ENCODE data around the gene HDHD5.
"Not testable (repeated sequence)": the region's sequence is repeated elsewhere in the genome, so short reads cannot be mapped to it uniquely, and the experiment has no call there.

HDHD5 gene

GRCh38 chr22:17157714-17158113 is 1.4 kb downstream of the HDHD5 start:
- no peak for DNase-seq (ENCODE audit: low read depth in 1 of 2, low spot score in 1 of 2)

- DNase-seq (ENCODE audit: low read depth in 1 of 2, low spot score in 1 of 2) = no peak
Measured at GRCh38 chr22:17155941-17156340, 3.1 kb downstream of the HDHD5 start.

GRCh38 chr22:17152971-17153370 is 6.1 kb downstream of the HDHD5 start:
- no peak for DNase-seq (ENCODE audit: low read depth in 1 of 2, low spot score in 1 of 2)

GRCh38 chr22:17152340-17152739 is 6.7 kb downstream of the HDHD5 start:
- DNase-seq (ENCODE audit: low read depth in 1 of 2, low spot score in 1 of 2) = no peak

GRCh38 chr22:17149076-17149815 is 9.8 kb downstream of the HDHD5 start:
- DNase-seq (ENCODE audit: low read depth in 1 of 2, low spot score in 1 of 2) = no peak

GRCh38 chr22:17147458-17147857 is 11.6 kb downstream of the HDHD5 start:
- DNase-seq (ENCODE audit: low read depth in 1 of 2, low spot score in 1 of 2) = not testable (repeated sequence)

GRCh38 chr22:17145021-17145680 is 13.9 kb downstream of the HDHD5 start:
- no peak for DNase-seq (ENCODE audit: low read depth in 1 of 2, low spot score in 1 of 2)

- DNase-seq (ENCODE audit: low read depth in 1 of 2, low spot score in 1 of 2) = no peak
Measured at GRCh38 chr22:17143826-17144225, 15.3 kb downstream of the HDHD5 start.

GRCh38 chr22:17143101-17143500 is 16.0 kb downstream of the HDHD5 start:
- DNase-seq (ENCODE audit: low read depth in 1 of 2, low spot score in 1 of 2) = no peak

GRCh38 chr22:17140826-17141766 is 18.0 kb downstream of the HDHD5 start:
- DNase-seq (ENCODE audit: low read depth in 1 of 2, low spot score in 1 of 2) = no peak

GRCh38 chr22:17140022-17140421 is 19.1 kb downstream of the HDHD5 start:
- DNase-seq (ENCODE audit: low read depth in 1 of 2, low spot score in 1 of 2) = no peak

GRCh38 chr22:17138513-17138912 is 20.6 kb downstream of the HDHD5 start:
- DNase-seq (ENCODE audit: low read depth in 1 of 2, low spot score in 1 of 2) = no peak

- DNase-seq (ENCODE audit: low read depth in 1 of 2, low spot score in 1 of 2) = no peak
Measured at GRCh38 chr22:17137861-17138425, 21.1 kb downstream of the HDHD5 start.

- DNase-seq (ENCODE audit: low read depth in 1 of 2, low spot score in 1 of 2) = no peak
Measured at GRCh38 chr22:17137170-17137569, 21.9 kb downstream of the HDHD5 start.

GRCh38 chr22:17135153-17135760 is 23.8 kb downstream of the HDHD5 start:
- no peak for DNase-seq (ENCODE audit: low read depth in 1 of 2, low spot score in 1 of 2)

GRCh38 chr22:17133137-17133536 is 25.9 kb downstream of the HDHD5 start:
- DNase-seq (ENCODE audit: low read depth in 1 of 2, low spot score in 1 of 2) = no peak

GRCh38 chr22:17132112-17132511 is 27.0 kb downstream of the HDHD5 start:
- DNase-seq (ENCODE audit: low read depth in 1 of 2, low spot score in 1 of 2) = no peak

- DNase-seq (ENCODE audit: low read depth in 1 of 2, low spot score in 1 of 2) = no peak
Measured at GRCh38 chr22:17131686-17132085, 27.4 kb downstream of the HDHD5 start.

GRCh38 chr22:17130199-17130598 is 28.9 kb downstream of the HDHD5 start:
- no peak for DNase-seq (ENCODE audit: low read depth in 1 of 2, low spot score in 1 of 2)

- no peak for DNase-seq (ENCODE audit: low read depth in 1 of 2, low spot score in 1 of 2)
Measured at GRCh38 chr22:17121233-17122195, 37.6 kb downstream of the HDHD5 start, which contains the start of gene TMEM121B. TMEM121B (minus strand) TSS chr22:17121360; CDS start chr22:17121127, 233 bp downstream.

All from stimulated activated CD4-positive, alpha-beta T cell treated with anti-CD3 and anti-CD28 coated beads, Interleukin-15, amount 100 ng/mL, for 1 hour (primary cell).